Common myeloid progenitor, CD34-positive (primary cell): ENCODE data around the gene CHRNG.
A peak's percentile ranks its signal among the peaks of the same experiment; 100 is the strongest.

Experiments used
- CTCF ChIA-PET: fragments of 350-600 bp; sonication (Branson Sonifier 250); formaldehyde crosslinking; loops from one replicate; lab custom pipeline; 2021; ENCODE audit warnings: antibody characterized with exemption; lab: Charles Lee
- POLR2A ChIA-PET: fragments of 350-600 bp; sonication (Branson Sonifier 250); formaldehyde crosslinking; loops from one replicate; lab custom pipeline; 2021; ENCODE audit warnings: antibody characterized with exemption; lab: Charles Lee
- DNase-seq, 3 donors: peaks; one replicate each; pipeline versions ENCODE4 v3.0.0 to v3.0.0-alpha.2; 2013
- H3K27ac ChIP-seq, 2 experiments: 1 replicate in 1 of 2; 2 replicates in 1 of 2; pipeline ENCODE4 v1.7.0; 2013; ENCODE audit warnings: inconsistent platforms in 2 of 2, low read length in 2 of 2, mild to moderate bottlenecking in 2 of 2, low read depth in 1 of 2, moderate library complexity in 1 of 2; ENCODE audit not compliant: severe bottlenecking in 2 of 2, insufficient read depth in 1 of 2, poor library complexity in 1 of 2
- H3K27me3 ChIP-seq, 5 experiments: replicated peaks in 2 of 5; 1 replicate in 3 of 5; 2 replicates in 2 of 5; pipeline versions ENCODE4 v1.6.1 to v1.7.0; 2013; ENCODE audit warnings: low read length in 4 of 5, mild to moderate bottlenecking in 2 of 5, moderate library complexity in 2 of 5, inconsistent platforms in 1 of 5; ENCODE audit not compliant: insufficient read depth in 5 of 5, control insufficient read depth in 4 of 5
- H3K36me3 ChIP-seq, 4 experiments: 1 replicate in 2 of 4; 2 replicates in 2 of 4; pipeline versions ENCODE4 v1.6.1 to v1.7.0; 2013; ENCODE audit warnings: low read length in 3 of 4, control low read depth in 1 of 4, mild to moderate bottlenecking in 1 of 4; ENCODE audit not compliant: control insufficient read depth in 4 of 4, insufficient read depth in 4 of 4
- H3K4me1 ChIP-seq, 4 experiments: 1 replicate in 3 of 4; 2 replicates in 1 of 4; pipeline versions ENCODE4 v1.6.1 to v1.7.1; 2013; ENCODE audit warnings: low read length in 3 of 4, mild to moderate bottlenecking in 3 of 4, control low read depth in 1 of 4, inconsistent platforms in 1 of 4, moderate library complexity in 1 of 4; ENCODE audit not compliant: control insufficient read depth in 4 of 4, insufficient read depth in 4 of 4; ENCODE audit errors: control extremely low read depth in 1 of 4
- H3K4me3 ChIP-seq, 7 experiments: 1 replicate in 4 of 7; 2 replicates in 3 of 7; pipeline versions ENCODE4 v1.5.1 to v1.7.0; 2013; ENCODE audit warnings: mild to moderate bottlenecking in 7 of 7, low read length in 6 of 7, moderate library complexity in 6 of 7, inconsistent platforms in 2 of 7, low read depth in 2 of 7, control low read depth in 1 of 7; ENCODE audit not compliant: insufficient read depth in 4 of 7, control insufficient read depth in 1 of 7; ENCODE audit errors: extremely low read depth in 1 of 7
- H3K9me3 ChIP-seq, 5 experiments: 1 replicate in 4 of 5; 2 replicates in 1 of 5; pipeline versions ENCODE4 v1.6.1 to v1.7.1; 2013; ENCODE audit warnings: low read length in 4 of 5, mild to moderate bottlenecking in 2 of 5, inconsistent platforms in 1 of 5, low read depth in 1 of 5, moderate library complexity in 1 of 5; ENCODE audit not compliant: control insufficient read depth in 4 of 5, insufficient read depth in 2 of 5; ENCODE audit errors: control extremely low read depth in 1 of 5
- WGBS: methylation state at CpG from one replicate; pipeline ENCODE4 v1.1.5; 2013; ENCODE audit not compliant: insufficient coverage; 5-methylcytosine and 5-hydroxymethylcytosine counted together

The CHRNG gene

GRCh38 chr2:232522623-232523401, 16.7 kb upstream of the CHRNG start:
- CTCF ChIA-PET: interaction anchor here (0.6 to 6.4 kb wide), 15 partner anchors 8 to 792 kb away, joined by 3 to 29 read pairs (median 4); partner anchors contain the start of genes EIF4E2 and TIGD1
- H3K36me3 ChIP-seq: no peaks in the 10 kb centered on the region
- 16% methylated on average over 33 of the region's 46 CpGs for WGBS
- H3K27me3 ChIP-seq: peaks cover 0 to 71% (median 16%) of the 10 kb centered on the region in 5 experiments
- POLR2A ChIA-PET: interaction anchor here (0.6 to 0.9 kb wide), 2 partner anchors 28 to 93 kb away, joined by 3 read pairs; partner anchors contain the start of genes EIF4E2 and TIGD1
- DNase-seq: no peak
- H3K9me3 ChIP-seq: no peaks in the 10 kb centered on the region
- peaks cover 0 to 30% (median 18%) of the 10 kb centered on the region in 4 experiments for H3K4me1 ChIP-seq
- H3K4me3 ChIP-seq: peak overlapping the region in 4 of 7 experiments; percentile 8 to 54 (median 32)
- H3K27ac ChIP-seq: no peak overlapping the region

DNA sequence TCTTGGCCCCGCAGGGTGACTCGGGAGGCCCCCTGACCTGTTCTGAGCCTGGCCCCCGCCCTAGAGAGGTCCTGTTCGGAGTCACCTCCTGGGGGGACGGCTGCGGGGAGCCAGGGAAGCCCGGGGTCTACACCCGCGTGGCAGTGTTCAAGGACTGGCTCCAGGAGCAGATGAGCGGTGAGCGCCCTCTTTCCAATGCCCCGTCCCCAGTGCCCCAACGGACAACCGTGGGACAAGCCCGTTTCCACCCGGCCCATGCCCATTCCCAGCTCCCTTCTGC, 16.1 kb upstream of the CHRNG start:
- no peak overlapping the region for H3K27ac ChIP-seq
- no peak for DNase-seq
- no peaks in the 10 kb centered on the region for H3K36me3 ChIP-seq
- 16% methylated on average over 16 of the region's 16 CpGs for WGBS
- H3K27me3 ChIP-seq: peaks cover 0 to 74% (median 16%) of the 10 kb centered on the region in 5 experiments
- CTCF ChIA-PET: interaction anchor here (0.6 to 6.4 kb wide), 15 partner anchors 8 to 792 kb away, joined by 3 to 29 read pairs (median 3); no protein-coding TSS in a partner anchor
- H3K9me3 ChIP-seq: no peaks in the 10 kb centered on the region
- POLR2A ChIA-PET: interaction anchor here (0.9 kb wide), 1 partner anchor 27 kb away, joined by 3 read pairs; the partner anchor contains the start of genes EIF4E2 and TIGD1
- H3K4me3 ChIP-seq: peak overlapping the region in 3 of 7 experiments; percentile 23 to 66 (median 52)
- peaks cover 0 to 30% (median 18%) of the 10 kb centered on the region in 4 experiments for H3K4me1 ChIP-seq

DNA sequence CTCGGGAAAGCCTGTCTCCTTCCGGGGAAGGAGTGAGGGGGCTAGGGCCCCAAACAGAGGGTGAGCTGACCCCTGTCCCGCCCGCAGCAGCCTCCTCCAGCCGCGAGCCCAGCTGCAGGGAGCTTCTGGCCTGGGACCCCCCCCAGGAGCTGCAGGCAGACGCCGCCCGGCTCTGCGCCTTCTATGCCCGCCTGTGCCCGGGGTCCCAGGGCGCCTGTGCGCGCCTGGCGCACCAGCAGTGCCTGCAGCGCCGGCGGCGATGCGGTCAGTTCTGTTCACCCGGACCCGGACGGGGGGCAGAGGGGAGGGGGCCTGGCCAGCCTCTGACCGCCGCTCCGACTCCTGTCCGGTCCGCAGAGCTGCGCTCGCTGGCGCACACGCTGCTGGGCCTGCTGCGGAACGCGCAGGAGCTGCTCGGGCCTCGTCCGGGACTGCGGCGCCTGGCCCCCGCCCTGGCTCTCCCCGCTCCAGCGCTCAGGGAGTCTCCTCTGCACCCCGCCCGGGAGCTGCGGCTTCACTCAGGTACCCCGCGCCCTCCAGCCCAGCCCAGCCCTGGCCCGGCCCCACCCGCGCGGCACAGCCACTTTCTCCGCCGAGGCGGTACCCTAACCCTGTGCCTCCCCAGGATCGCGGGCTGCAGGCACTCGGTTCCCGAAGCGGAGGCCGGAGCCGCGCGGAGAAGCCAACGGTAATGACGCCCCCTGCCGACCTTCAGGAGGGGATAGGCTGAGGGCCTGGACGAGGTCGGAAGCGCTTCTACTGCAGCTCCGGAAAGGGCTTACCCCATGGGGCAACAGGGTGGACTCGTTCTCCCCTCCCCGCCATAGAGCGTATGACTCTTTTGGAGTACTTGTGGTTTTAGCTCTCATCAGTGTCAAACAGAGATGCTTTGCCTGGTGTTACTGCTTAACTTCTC, 15.6 kb upstream of the CHRNG start:
- Histone ChIP-seq H3K36me3 (no peaks in the 10 kb centered on the region), H3K9me3 (no peaks in the 10 kb centered on the region), H3K27ac (no peak overlapping the region), H3K27me3 (peaks cover 0 to 68% (median 12%) of the 10 kb centered on the region in 5 experiments), H3K4me3 (peak overlapping the region in 6 of 7 experiments; percentile 23 to 66 (median 47)), H3K4me1 (peaks cover 0 to 33% (median 21%) of the 10 kb centered on the region in 4 experiments)
- ChIA-PET POLR2A (interaction anchor here (0.6 to 0.9 kb wide), 2 partner anchors 27 to 119 kb away, joined by 3 read pairs; partner anchors contain the start of genes EIF4E2 and TIGD1), CTCF (interaction anchor here (0.6 to 6.4 kb wide), 17 partner anchors 8 to 791 kb away, joined by 3 to 29 read pairs (median 3); no protein-coding TSS in a partner anchor)
- 1% methylated on average over 67 of the region's 75 CpGs for WGBS
- DNase-seq: peak; percentile 60 to 78 (median 73)

- Histone ChIP-seq H3K27me3 (peaks cover 0 to 64% (median 12%) of the 10 kb centered on the region in 5 experiments), H3K4me3 (no peak overlapping the region), H3K27ac (no peak overlapping the region), H3K4me1 (peaks cover 0 to 36% (median 22%) of the 10 kb centered on the region in 4 experiments), H3K36me3 (no peaks in the 10 kb centered on the region), H3K9me3 (no peaks in the 10 kb centered on the region)
- ChIA-PET POLR2A (no interaction called here), CTCF (interaction anchor here (1.2 to 6.4 kb wide), 7 partner anchors 10 to 596 kb away, joined by 3 to 29 read pairs (median 6); no protein-coding TSS in a partner anchor)
- WGBS: 30% methylated on average over 2 of the region's 6 CpGs
- DNase-seq: no peak
These were observed 14.7 kb upstream of the CHRNG start for GRCh38 chr2:232524771-232525170.

- ChIA-PET CTCF (interaction anchor here (1.2 to 1.6 kb wide), 2 partner anchors 85 to 596 kb away, joined by 3 to 5 read pairs; no protein-coding TSS in a partner anchor), POLR2A (no interaction called here)
- peaks cover 0 to 62% (median 12%) of the 10 kb centered on the region in 5 experiments for H3K27me3 ChIP-seq
- H3K4me3 ChIP-seq: no peak overlapping the region
- DNase-seq: no peak
- no peaks in the 10 kb centered on the region for H3K9me3 ChIP-seq
- no peaks in the 10 kb centered on the region for H3K36me3 ChIP-seq
- H3K27ac ChIP-seq: no peak overlapping the region
- peaks cover 0 to 36% (median 22%) of the 10 kb centered on the region in 4 experiments for H3K4me1 ChIP-seq
- 94% methylated on average over 9 of the region's 14 CpGs for WGBS
These were observed 14.3 kb upstream of the CHRNG start for GRCh38 chr2:232525199-232525598.

DNA sequence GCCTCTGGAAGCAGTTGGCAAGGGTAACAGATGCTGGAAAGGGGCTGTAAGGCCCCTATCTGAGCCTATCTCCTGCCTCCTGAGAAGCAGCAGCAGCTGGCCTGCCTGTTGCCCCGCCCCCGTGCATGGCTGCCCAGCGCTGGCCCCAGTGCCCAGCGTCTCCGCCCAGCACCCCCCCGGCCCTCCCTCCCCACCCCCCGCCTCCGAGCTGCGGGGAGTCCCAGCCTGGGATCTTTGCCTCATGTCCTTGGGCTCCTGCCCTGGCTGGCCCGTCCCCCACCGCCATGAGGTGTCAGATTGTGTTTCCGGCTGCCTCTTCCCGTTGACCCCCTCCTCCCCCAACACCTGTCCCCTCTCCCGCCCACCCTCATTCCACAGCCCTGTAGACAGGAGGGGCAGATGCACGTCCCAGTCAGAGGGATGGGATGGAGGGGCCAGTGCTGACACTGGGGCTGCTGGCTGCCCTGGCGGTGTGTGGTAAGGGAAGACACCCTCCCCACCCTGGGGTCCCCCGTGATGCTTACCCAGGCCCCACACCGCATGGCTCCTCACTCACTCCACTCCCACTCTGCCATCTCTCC, 13.6 kb upstream of the CHRNG start, which contains the start of gene CHRND:
CHRND (plus strand) TSS at position 370 of the 581 bp plus-strand sequence; CDS start at position 426, 56 bp downstream.
- Histone ChIP-seq H3K27ac (no peak within 1 kb of the TSS), H3K4me1 (peaks cover 0 to 36% (median 22%) of the 10 kb centered on the region in 4 experiments), H3K4me3 (no peak within 1 kb of the TSS), H3K27me3 (peaks cover 0 to 55% (median 12%) of the 10 kb centered on the region in 5 experiments), H3K36me3 (no peaks in the 10 kb centered on the region), H3K9me3 (no peaks in the 10 kb centered on the region)
- no peak for DNase-seq
- CTCF ChIA-PET: interaction anchor here (1.3 kb wide), 1 partner anchor 10 kb away, joined by 3 read pairs; no protein-coding TSS in a partner anchor
- POLR2A ChIA-PET: no interaction called here
- WGBS: 34% methylated on average over 3 of the region's 18 CpGs
